ENCODE data around the gene RIOK2.

The RIOK2 gene

GRCh38 chr5:97121848-97122247 is 61.2 kb downstream of the RIOK2 start:
- DNase-seq, result no peak

DNA sequence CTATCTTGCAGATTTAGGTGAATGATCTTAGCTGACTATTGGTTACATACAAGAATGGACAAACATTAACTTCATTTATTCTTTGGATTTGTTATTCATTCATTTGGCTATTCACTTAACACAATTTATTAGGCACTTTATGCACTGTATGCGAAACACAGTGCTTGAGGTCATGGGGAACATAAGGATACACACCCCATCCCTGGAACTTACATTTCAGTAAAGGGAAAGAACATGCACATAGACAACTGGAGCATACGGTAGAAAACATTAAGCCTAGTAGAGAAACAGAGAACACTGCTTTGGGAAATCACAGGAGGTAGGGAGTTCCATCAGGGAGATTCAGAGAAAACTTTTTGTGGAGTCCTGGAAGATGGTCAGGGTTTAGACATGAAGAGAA is 62.9 kb downstream of the RIOK2 start:
- no peak for DNase-seq

DNA sequence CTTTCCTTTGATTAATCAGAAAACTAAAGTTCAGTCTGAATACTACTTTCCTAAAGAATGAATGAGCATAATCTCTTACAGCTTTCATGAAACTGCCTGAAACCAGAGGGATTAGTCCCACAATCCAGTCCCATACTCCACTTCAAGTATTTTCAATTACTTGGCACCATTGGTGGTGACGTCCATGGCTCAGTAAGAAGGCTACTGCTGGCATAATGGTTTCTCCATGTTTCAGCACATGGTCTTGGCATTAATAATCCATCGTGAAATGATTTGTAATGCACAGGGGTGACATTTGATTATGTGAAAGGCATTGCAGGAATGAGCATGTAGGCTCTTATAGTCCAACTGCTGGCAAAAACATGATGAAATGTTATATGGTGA is 64.0 kb downstream of the RIOK2 start:
- DNase-seq, result no peak

GRCh38 chr5:97118261-97119006 is 64.6 kb downstream of the RIOK2 start:
- no peak for DNase-seq

DNA sequence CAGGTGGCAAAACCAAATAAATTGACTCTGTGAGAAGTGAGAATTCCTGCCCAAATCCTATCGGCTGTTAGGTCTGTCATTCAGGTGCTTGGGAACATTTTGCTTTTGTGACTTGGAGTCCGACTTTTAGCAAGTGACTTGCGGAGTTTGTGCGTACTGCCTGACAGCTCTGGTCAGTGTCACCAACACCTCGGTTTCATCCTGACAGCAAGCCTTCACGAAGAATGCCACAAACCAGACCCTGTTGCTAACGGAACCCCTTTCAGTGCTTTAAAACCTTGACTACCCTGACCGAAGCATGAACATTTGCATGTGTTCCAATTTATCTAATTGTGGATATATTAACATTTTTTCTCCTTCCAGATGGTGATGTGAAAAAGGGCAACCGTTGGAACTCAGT is 67.1 kb downstream of the RIOK2 start:
- DNase-seq, result no peak

DNA sequence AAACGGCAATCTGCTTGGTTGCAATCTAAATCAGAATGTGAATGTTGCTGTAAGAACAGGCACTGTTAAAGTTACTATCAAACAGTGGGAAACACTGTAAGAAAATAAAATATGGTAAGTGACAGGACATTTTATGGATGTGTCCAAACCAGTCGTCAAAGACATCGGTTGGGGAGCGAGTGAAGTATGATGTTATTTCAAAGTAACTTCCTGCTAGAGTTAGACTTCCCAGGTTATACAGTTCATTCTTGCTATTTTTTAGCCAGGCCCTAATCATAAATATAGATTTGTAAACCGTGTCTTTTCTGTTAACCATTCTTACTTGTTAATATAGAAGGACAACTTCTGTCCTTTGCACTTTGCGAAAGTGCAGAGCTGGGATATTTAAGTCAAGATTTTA is 70.8 kb downstream of the RIOK2 start:
- no peak for DNase-seq

DNA sequence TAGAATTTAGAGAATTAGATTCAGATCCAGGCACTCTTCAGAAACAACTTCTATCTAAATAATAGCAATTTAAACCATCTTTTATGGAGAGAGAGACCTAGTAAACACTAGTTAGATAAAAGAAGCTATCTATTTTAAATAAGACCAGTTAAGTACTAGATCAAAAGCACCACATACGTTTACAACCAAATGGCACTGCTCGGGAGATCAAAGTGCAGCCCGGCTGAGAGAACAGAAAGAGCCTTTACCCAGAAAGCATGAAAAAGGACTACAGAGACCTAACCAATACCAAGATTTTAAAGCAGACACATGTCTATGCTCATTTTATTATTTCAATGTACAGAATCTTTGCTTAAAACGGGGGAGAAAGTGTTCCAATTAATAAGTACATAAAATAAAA is 71.4 kb downstream of the RIOK2 start:
- no peak for DNase-seq

GRCh38 chr5:97111004-97111403 is 72.0 kb downstream of the RIOK2 start:
- no peak for DNase-seq

Measured in NCI-H2227 treated with DMSO at 0.1 percent for 48 hours (cell line).